HCT116 (cell line): ENCODE measurements around the gene PDE10A. TPM values are rescaled to one million over a fixed set of nuclear protein-coding genes. Genes with fewer than 3 reads are reported as not detected.

ENCODE experiments used
- ATAC-seq: fragments of 200-7000 bp; cut with Tn5 transposase; 2 replicates; pipeline ENCODE4 v1.9.1; 2020; ENCODE audit warnings: mild to moderate bottlenecking, moderate library complexity
- BruUV-seq: library from RNA; stranded (reverse); fragments of 400-500 nt; replicated peaks from 2 replicates; lab custom pipeline; 2021; lab: Mats Ljungman, UMichigan
- CTCF ChIA-PET: fragments of 300-600 bp; sonication (Branson Sonifier 250); formaldehyde crosslinking; loops from one replicate; lab custom pipeline; 2021; ENCODE audit warnings: antibody characterized with exemption; lab: Charles Lee
- POLR2A ChIA-PET: fragments of 300-600, 350-600 bp; sonication (Branson Sonifier 250); formaldehyde crosslinking; loops from one replicate; lab custom pipeline; 2021; ENCODE audit warnings: antibody characterized with exemption; lab: Charles Lee
- RAD21 ChIA-PET, 2 experiments: fragments of 300-600 bp; sonication (Branson Sonifier 250); formaldehyde crosslinking; loops; one replicate each; lab custom pipeline; 2023; ENCODE audit warnings: low total read pairs in 2 of 2; ENCODE audit not compliant: uncharacterized antibody in 2 of 2, unreplicated experiment in 2 of 2, low non-redundant PET in 1 of 2; lab: Charles Lee
- DNase-seq: peaks from one replicate; pipeline ENCODE4 v3.0.0-alpha.2; 2010; ENCODE audit warnings: low read depth, low spot score
- H2AFZ ChIP-seq: fragments of 200-600 bp; shearing (Covaris generic), sonication (generic); 2 replicates; pipeline ENCODE4 v1.6.1; 2017; ENCODE audit warnings: low read depth, mixed run types, mixed read lengths, antibody characterized with exemption, low read length; ENCODE audit not compliant: poor library complexity, severe bottlenecking
- H3K27ac ChIP-seq: 2 replicates; pipeline ENCODE4 v1.5.1; 2012; ENCODE audit warnings: low read depth, low read length
- H3K27me3 ChIP-seq: fragments of 200-600 bp; sonication (generic); 2 replicates; pipeline ENCODE4 v1.6.1; 2016; ENCODE audit warnings: mixed run types, low read length, mixed read lengths; ENCODE audit not compliant: insufficient read depth
- H3K36me3 ChIP-seq, 2 experiments: fragments of 200-500 bp in 1 of 2; fragments of 200-600 bp in 1 of 2; sonication (Bioruptor generic) in 1 of 2; sonication (generic) in 1 of 2; 2 replicates each; pipeline versions ENCODE4 v1.5.1 to v1.6.1; 2014 to 2016; ENCODE audit warnings: low read length in 2 of 2, inconsistent platforms in 1 of 2, mixed read lengths in 1 of 2, mixed run types in 1 of 2; ENCODE audit not compliant: insufficient read depth in 2 of 2, control insufficient read depth in 1 of 2
- H3K4me1 ChIP-seq, 2 experiments: fragments of 200-600 bp in 1 of 2; sonication (generic) in 1 of 2; 2 replicates each; pipeline versions ENCODE4 v1.5.1 to v1.6.1; 2012 to 2017; ENCODE audit warnings: low read length in 2 of 2, inconsistent platforms in 1 of 2, mild to moderate bottlenecking in 1 of 2, mixed read lengths in 1 of 2, mixed run types in 1 of 2, moderate library complexity in 1 of 2; ENCODE audit not compliant: insufficient read depth in 2 of 2, control insufficient read depth in 1 of 2
- H3K4me2 ChIP-seq: fragments of 200-600 bp; sonication (generic); 2 replicates; pipeline ENCODE4 v1.6.1; 2017; ENCODE audit warnings: mixed run types, low read length, mixed read lengths
- H3K4me3 ChIP-seq, 2 experiments: fragments of 200-600 bp in 1 of 2; sonication (generic) in 1 of 2; replicated peaks in 1 of 2; 2 replicates each; pipeline ENCODE4 v1.5.1; 2011 to 2016; ENCODE audit warnings: low read length in 2 of 2, control low read depth in 1 of 2, low read depth in 1 of 2, mild to moderate bottlenecking in 1 of 2, mixed read lengths in 1 of 2, mixed run types in 1 of 2
- H3K79me2 ChIP-seq: fragments of 200-600 bp; sonication (generic); 2 replicates; pipeline ENCODE4 v1.6.1; 2017; ENCODE audit warnings: mild to moderate bottlenecking, mixed run types, low read length, moderate library complexity, mixed read lengths; ENCODE audit not compliant: insufficient read depth
- H3K9ac ChIP-seq: fragments of 200-600 bp; sonication (generic); 2 replicates; pipeline ENCODE4 v1.6.1; 2016; ENCODE audit warnings: low read length, mixed read lengths
- H3K9me2 ChIP-seq: fragments of 200-600 bp; sonication (generic), shearing (Covaris generic); 2 replicates; pipeline ENCODE4 v1.6.1; 2017; ENCODE audit warnings: mixed run types, mild to moderate bottlenecking, moderate library complexity; ENCODE audit not compliant: insufficient read depth
- H3K9me3 ChIP-seq, 2 experiments: fragments of 200-500 bp in 1 of 2; fragments of 200-600 bp in 1 of 2; sonication (Bioruptor generic) in 1 of 2; sonication (generic) in 1 of 2; 2 replicates each; pipeline ENCODE4 v1.6.1; 2014 to 2017; ENCODE audit warnings: low read length in 2 of 2, mixed read lengths in 2 of 2, inconsistent platforms in 1 of 2, low read depth in 1 of 2, mild to moderate bottlenecking in 1 of 2, mixed run types in 1 of 2, moderate library complexity in 1 of 2; ENCODE audit not compliant: control insufficient read depth in 1 of 2, insufficient read depth in 1 of 2
- H4K20me1 ChIP-seq: fragments of 200-600 bp; sonication (generic), shearing (Covaris generic); 2 replicates; pipeline ENCODE4 v1.6.1; 2017; ENCODE audit warnings: mixed run types, mild to moderate bottlenecking, moderate library complexity; ENCODE audit not compliant: insufficient read depth
- CBX3 ChIP-seq: IDR thresholded peaks from 2 replicates; pipeline ENCODE4 v1.6.1; 2012; ENCODE audit warnings: low read depth
- EGR1 ChIP-seq: IDR thresholded peaks from 2 replicates; pipeline ENCODE4 v1.6.1; 2012; ENCODE audit warnings: low read depth
- ELF1 ChIP-seq: IDR thresholded peaks from 2 replicates; pipeline ENCODE4 v1.6.1; 2012; ENCODE audit warnings: low read depth, borderline replicate concordance
- EZH2 ChIP-seq: fragments of 200-600 bp; sonication (generic); IDR thresholded peaks from 2 replicates; pipeline ENCODE4 v1.6.1; 2017; ENCODE audit warnings: antibody characterized with exemption, mixed run types
- EZH2phosphoT487 ChIP-seq: fragments of 200-600 bp; IDR thresholded peaks from 2 replicates; pipeline ENCODE4 v1.6.1; 2018; ENCODE audit warnings: antibody characterized with exemption, borderline replicate concordance
- FOSL1 ChIP-seq: IDR thresholded peaks from 2 replicates; pipeline ENCODE4 v1.6.1; 2012; ENCODE audit warnings: low read depth
- JUND ChIP-seq: IDR thresholded peaks from 2 replicates; pipeline ENCODE4 v1.6.1; 2012
- POLR2A ChIP-seq: IDR thresholded peaks from 2 replicates; pipeline ENCODE4 v1.7.0; 2011; ENCODE audit warnings: borderline replicate concordance; ENCODE audit not compliant: insufficient read depth, insufficient read length; ENCODE audit errors: extremely low read depth
- RAD21 ChIP-seq: IDR thresholded peaks from 2 replicates; pipeline ENCODE4 v1.6.1; 2012; ENCODE audit warnings: low read depth, mild to moderate bottlenecking
- SIN3A ChIP-seq: IDR thresholded peaks from 2 replicates; pipeline ENCODE4 v1.6.1; 2012; ENCODE audit warnings: low read depth
- SP1 ChIP-seq: IDR thresholded peaks from 2 replicates; pipeline ENCODE4 v1.6.1; 2012; ENCODE audit warnings: low read depth
- SRF ChIP-seq: IDR thresholded peaks from 2 replicates; pipeline ENCODE4 v1.6.1; 2012; ENCODE audit warnings: low read depth
- TCF7L2 ChIP-seq: IDR thresholded peaks from 2 replicates; pipeline ENCODE4 v1.7.0; 2011; ENCODE audit warnings: borderline replicate concordance, inconsistent platforms; ENCODE audit not compliant: insufficient read depth, insufficient read length; ENCODE audit errors: extremely low read depth
- ZFX ChIP-seq: fragments of 450-650 bp; IDR thresholded peaks from 2 replicates; pipeline ENCODE4 v1.6.1; 2017
- ZNF274 ChIP-seq: fragments of 200-500 bp; sonication (Bioruptor generic); IDR thresholded peaks from 2 replicates; pipeline ENCODE4 v1.6.1; 2014; ENCODE audit warnings: mild to moderate bottlenecking, low read depth, low read length, inconsistent platforms
- intact Hi-C: fragments of 100-400 bp; cut with micrococcal nuclease; formaldehyde crosslinking; loops from 2 replicates; pipeline ENCODE4 v1.10.0; 2022
- total RNA-seq: library from RNA; stranded (reverse); gene quantifications from one replicate; pipeline ENCODE4 v1.2.1, GENCODE V29; 2021; ENCODE audit not compliant: unreplicated experiment
- TF ChIP-seq, protein P1 (sequence below): IDR thresholded peaks from 2 replicates; pipeline ENCODE4 v1.6.1; 2012
- TF ChIP-seq, protein P2 (sequence below), 3 experiments: fragments of 200-600 bp in 1 of 3; sonication (generic) in 1 of 3; IDR thresholded peaks in 2 of 3; conservative IDR thresholded peaks in 1 of 3; 2 replicates each; pipeline ENCODE4 v1.5.1; 2012 to 2017; ENCODE audit warnings: low read depth in 2 of 3, low read length in 2 of 3, antibody characterized with exemption in 1 of 3, borderline replicate concordance in 1 of 3, control low read depth in 1 of 3, mild to moderate bottlenecking in 1 of 3, mixed read lengths in 1 of 3, mixed run types in 1 of 3, moderate library complexity in 1 of 3; ENCODE audit not compliant: insufficient read depth in 1 of 3
- TF ChIP-seq, protein P3 (sequence below): IDR thresholded peaks from 2 replicates; pipeline ENCODE4 v1.6.1; 2011; ENCODE audit warnings: mild to moderate bottlenecking, low read length, moderate library complexity; ENCODE audit not compliant: insufficient replicate concordance; ENCODE audit errors: extremely low read depth
- TF ChIP-seq, protein P4 (sequence below): IDR thresholded peaks from 2 replicates; pipeline ENCODE4 v1.6.1; 2012; ENCODE audit warnings: low read depth
- TF ChIP-seq, protein P5 (sequence below): IDR thresholded peaks from 2 replicates; pipeline ENCODE4 v1.6.1; 2012

PDE10A gene
- total RNA-seq, 1 experiment from 2014 or later: 0.37 TPM

DNA sequence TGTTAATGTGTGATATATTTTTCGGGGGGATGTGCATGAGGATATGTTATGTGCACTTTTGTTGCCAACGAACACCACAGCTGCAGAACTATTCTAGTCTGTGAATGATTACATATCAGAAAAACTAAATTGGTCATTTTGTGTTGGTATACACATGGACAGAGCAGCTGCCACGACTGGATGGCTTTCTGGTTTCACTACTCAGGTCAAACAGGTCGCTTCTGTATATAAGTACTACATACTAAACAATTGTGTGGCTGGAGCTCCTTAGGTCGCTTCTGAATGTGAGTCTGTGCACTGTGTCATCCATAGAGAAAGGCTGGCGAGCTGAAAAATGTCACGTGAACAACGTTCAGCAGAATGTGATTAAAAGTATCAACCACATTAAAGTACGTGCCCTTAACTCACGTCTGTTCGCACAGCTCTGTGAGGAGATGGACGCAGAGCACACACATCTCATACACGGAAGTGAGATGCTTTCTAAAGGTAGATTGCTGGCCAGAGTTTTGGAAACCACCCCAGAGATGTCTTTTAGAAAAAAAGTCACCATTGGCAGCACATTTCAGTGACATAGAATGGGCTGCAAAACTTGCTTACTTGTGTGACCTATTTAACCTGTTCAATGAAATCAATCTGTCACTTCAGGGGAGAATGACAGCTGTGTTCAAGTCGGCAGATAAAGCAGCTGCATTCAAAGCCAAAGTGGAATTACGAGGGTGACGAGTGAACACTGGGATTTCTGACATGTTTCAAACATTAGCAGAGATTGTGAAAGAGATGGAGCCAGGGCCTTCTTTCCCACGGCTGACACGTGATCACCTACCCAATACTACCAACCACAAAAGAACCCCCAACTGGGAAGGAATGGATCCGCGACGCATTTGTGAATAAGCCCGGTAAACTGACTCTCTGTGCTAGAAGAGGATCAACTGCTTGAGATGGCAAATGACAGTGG is 176.6 kb downstream of the PDE10A start:
- H3K4me2 ChIP-seq: no peak overlapping the region
- no peaks in the 10 kb centered on the region for H3K79me2 ChIP-seq
- no peak overlapping the region for H2AFZ ChIP-seq
- no TSS peak for BruUV-seq
- no peak overlapping the region for H3K4me3 ChIP-seq
- intact Hi-C loops: no loop called here
- no peak overlapping the region for H3K27ac ChIP-seq
- ChIA-PET RAD21 (no interaction called here), CTCF (no interaction called here), POLR2A (no interaction called here)
- no peaks in the 10 kb centered on the region for H3K9me2 ChIP-seq
- no peaks in the 10 kb centered on the region for H3K4me1 ChIP-seq
- no peaks in the 10 kb centered on the region for H4K20me1 ChIP-seq
- no peak for ATAC-seq
- H3K9ac ChIP-seq: no peak overlapping the region
- no peaks in the 10 kb centered on the region for H3K36me3 ChIP-seq
- H3K27me3 ChIP-seq: no peaks in the 10 kb centered on the region
- DNase-seq: no peak
- peaks cover 0 to 3% of the 10 kb centered on the region in 2 experiments; a peak in 1 of 4 replicates for H3K9me3 ChIP-seq
- TF ChIP-seq, protein P1, sequence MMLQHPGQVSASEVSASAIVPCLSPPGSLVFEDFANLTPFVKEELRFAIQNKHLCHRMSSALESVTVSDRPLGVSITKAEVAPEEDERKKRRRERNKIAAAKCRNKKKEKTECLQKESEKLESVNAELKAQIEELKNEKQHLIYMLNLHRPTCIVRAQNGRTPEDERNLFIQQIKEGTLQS: no peak
- TF ChIP-seq, protein P2, sequence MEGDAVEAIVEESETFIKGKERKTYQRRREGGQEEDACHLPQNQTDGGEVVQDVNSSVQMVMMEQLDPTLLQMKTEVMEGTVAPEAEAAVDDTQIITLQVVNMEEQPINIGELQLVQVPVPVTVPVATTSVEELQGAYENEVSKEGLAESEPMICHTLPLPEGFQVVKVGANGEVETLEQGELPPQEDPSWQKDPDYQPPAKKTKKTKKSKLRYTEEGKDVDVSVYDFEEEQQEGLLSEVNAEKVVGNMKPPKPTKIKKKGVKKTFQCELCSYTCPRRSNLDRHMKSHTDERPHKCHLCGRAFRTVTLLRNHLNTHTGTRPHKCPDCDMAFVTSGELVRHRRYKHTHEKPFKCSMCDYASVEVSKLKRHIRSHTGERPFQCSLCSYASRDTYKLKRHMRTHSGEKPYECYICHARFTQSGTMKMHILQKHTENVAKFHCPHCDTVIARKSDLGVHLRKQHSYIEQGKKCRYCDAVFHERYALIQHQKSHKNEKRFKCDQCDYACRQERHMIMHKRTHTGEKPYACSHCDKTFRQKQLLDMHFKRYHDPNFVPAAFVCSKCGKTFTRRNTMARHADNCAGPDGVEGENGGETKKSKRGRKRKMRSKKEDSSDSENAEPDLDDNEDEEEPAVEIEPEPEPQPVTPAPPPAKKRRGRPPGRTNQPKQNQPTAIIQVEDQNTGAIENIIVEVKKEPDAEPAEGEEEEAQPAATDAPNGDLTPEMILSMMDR (IDR thresholded peaks at IDR 0.05 in 2 of 3, conservative IDR thresholded peaks at IDR 0.05 in 1 of 3; ENCODE audit: borderline replicate concordance in 1 of 3, insufficient read depth in 1 of 3, low read depth in 2 of 3, low read length in 2 of 3): no peak
- TF ChIP-seq, protein P3, sequence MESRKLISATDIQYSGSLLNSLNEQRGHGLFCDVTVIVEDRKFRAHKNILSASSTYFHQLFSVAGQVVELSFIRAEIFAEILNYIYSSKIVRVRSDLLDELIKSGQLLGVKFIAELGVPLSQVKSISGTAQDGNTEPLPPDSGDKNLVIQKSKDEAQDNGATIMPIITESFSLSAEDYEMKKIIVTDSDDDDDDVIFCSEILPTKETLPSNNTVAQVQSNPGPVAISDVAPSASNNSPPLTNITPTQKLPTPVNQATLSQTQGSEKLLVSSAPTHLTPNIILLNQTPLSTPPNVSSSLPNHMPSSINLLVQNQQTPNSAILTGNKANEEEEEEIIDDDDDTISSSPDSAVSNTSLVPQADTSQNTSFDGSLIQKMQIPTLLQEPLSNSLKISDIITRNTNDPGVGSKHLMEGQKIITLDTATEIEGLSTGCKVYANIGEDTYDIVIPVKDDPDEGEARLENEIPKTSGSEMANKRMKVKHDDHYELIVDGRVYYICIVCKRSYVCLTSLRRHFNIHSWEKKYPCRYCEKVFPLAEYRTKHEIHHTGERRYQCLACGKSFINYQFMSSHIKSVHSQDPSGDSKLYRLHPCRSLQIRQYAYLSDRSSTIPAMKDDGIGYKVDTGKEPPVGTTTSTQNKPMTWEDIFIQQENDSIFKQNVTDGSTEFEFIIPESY: no peak
- TF ChIP-seq POLR2A: no peak
- TF ChIP-seq FOSL1: no peak
- no peak for TF ChIP-seq SIN3A
- no peak for TF ChIP-seq EGR1
- TF ChIP-seq, protein P4, sequence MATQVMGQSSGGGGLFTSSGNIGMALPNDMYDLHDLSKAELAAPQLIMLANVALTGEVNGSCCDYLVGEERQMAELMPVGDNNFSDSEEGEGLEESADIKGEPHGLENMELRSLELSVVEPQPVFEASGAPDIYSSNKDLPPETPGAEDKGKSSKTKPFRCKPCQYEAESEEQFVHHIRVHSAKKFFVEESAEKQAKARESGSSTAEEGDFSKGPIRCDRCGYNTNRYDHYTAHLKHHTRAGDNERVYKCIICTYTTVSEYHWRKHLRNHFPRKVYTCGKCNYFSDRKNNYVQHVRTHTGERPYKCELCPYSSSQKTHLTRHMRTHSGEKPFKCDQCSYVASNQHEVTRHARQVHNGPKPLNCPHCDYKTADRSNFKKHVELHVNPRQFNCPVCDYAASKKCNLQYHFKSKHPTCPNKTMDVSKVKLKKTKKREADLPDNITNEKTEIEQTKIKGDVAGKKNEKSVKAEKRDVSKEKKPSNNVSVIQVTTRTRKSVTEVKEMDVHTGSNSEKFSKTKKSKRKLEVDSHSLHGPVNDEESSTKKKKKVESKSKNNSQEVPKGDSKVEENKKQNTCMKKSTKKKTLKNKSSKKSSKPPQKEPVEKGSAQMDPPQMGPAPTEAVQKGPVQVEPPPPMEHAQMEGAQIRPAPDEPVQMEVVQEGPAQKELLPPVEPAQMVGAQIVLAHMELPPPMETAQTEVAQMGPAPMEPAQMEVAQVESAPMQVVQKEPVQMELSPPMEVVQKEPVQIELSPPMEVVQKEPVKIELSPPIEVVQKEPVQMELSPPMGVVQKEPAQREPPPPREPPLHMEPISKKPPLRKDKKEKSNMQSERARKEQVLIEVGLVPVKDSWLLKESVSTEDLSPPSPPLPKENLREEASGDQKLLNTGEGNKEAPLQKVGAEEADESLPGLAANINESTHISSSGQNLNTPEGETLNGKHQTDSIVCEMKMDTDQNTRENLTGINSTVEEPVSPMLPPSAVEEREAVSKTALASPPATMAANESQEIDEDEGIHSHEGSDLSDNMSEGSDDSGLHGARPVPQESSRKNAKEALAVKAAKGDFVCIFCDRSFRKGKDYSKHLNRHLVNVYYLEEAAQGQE: no peak
- TF ChIP-seq JUND: no peak
- TF ChIP-seq SP1: no peak
- no peak for TF ChIP-seq CBX3
- TF ChIP-seq, protein P5, sequence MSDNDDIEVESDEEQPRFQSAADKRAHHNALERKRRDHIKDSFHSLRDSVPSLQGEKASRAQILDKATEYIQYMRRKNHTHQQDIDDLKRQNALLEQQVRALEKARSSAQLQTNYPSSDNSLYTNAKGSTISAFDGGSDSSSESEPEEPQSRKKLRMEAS: no peak
- TF ChIP-seq ZNF274: no peak
- TF ChIP-seq EZH2phosphoT487: no peak
- no peak for TF ChIP-seq ZFX
- TF ChIP-seq ELF1: no peak
- TF ChIP-seq SRF: no peak
- no peak for TF ChIP-seq EZH2
- no peak for TF ChIP-seq RAD21
- no peak for TF ChIP-seq TCF7L2
- TF ChIP-seq, all 23 proteins: peak for 0
